Left lung (tissue), 10 donors: Measurements from ENCODE around the gene CCL23. TPM values are rescaled to one million over a fixed set of nuclear protein-coding genes. Genes with fewer than 3 reads are reported as not detected.

ENCODE experiments used
- ATAC-seq: fragments of 200-7000 bp; cut with Tn5 transposase; one replicate; pipeline ENCODE4 v1.9.1; 2020; ENCODE audit warnings: moderate library complexity
- DNase-seq, 4 donors: peaks; one replicate each; pipeline ENCODE4 v3.0.0-alpha.2; 2013 to 2020
- H3K27ac ChIP-seq, 2 donors: fragments of 200-600 bp; sonication (generic) in 1 of 2; one replicate each; pipeline versions ENCODE4 v1.5.0 to v1.8.0; 2020 to 2021
- H3K27me3 ChIP-seq, 2 donors: fragments of 200-600 bp; sonication (generic) in 1 of 2; one replicate each; pipeline versions ENCODE4 v1.5.0 to v1.8.0; 2020 to 2021
- H3K36me3 ChIP-seq, 2 donors: fragments of 200-600 bp; sonication (generic) in 1 of 2; one replicate each; pipeline versions ENCODE4 v1.5.0 to v1.8.0; 2020 to 2021
- H3K4me1 ChIP-seq, 2 donors: fragments of 200-600 bp; one replicate each; pipeline ENCODE4 v1.8.0; 2021
- H3K4me3 ChIP-seq, 2 donors: fragments of 200-600 bp; sonication (generic) in 1 of 2; one replicate each; pipeline versions ENCODE4 v1.5.0 to v1.8.0; 2020 to 2021; ENCODE audit warnings: mild to moderate bottlenecking in 1 of 2
- H3K9me3 ChIP-seq, 2 donors: fragments of 200-600 bp; sonication (generic) in 1 of 2; one replicate each; pipeline versions ENCODE4 v1.5.0 to v1.8.0; 2020 to 2021
- CTCF ChIP-seq, 2 donors: fragments of 200-600 bp; sonication (generic) in 1 of 2; IDR thresholded peaks; one replicate each; pipeline versions ENCODE4 v1.5.0 to v1.8.0; 2021; ENCODE audit warnings: antibody characterized with exemption in 2 of 2
- intact Hi-C, 2 donors: fragments of 100-400 bp; cut with DNase I; formaldehyde crosslinking; loops; one replicate each; pipeline versions ENCODE4 v1.11.2 to v1.14.2; 2022
- polyA plus RNA-seq, 6 donors: library from polyadenylated mRNA; unstranded; fragments of 120-200 nt; gene quantifications; one replicate each; pipeline ENCODE4 v1.2.1, GENCODE V29; 2013; ENCODE audit not compliant: insufficient read length in 6 of 6
- total RNA-seq, 2 donors: library from RNA; stranded (reverse); fragmentation: NEBNext Ultra II Directional; extraction: Animal tissue kit (Norgen Biotek cat#: 25700); gene quantifications; one replicate each; pipeline ENCODE4 v1.2.1, GENCODE V29; 2021
- donor health status: DM: no; HTN: yes; CAD: no.
- donor health status: DM: no; HTN: no; CAD: no.

The CCL23 gene
- total and polyA plus RNA-seq, 8 donors: 0.32 to 9.3 (median 0.49) TPM; not detected in 2

GRCh38 chr17:35978346-35978745 lies 39.4 kb downstream of the CCL23 start:
- ATAC-seq (no peak), DNase-seq (no peak)
- H3K27ac ChIP-seq: no peak overlapping the region
- no peaks in the 10 kb centered on the region for H3K27me3 ChIP-seq
- H3K36me3 ChIP-seq: no peaks in the 10 kb centered on the region
- peaks cover 0 to 6% of the 10 kb centered on the region in 2 donors for H3K4me1 ChIP-seq
- no peaks in the 10 kb centered on the region for H3K9me3 ChIP-seq
- no peak for TF ChIP-seq CTCF (IDR thresholded peaks at IDR 0.05)
- no peak overlapping the region for H3K4me3 ChIP-seq
- intact Hi-C loops: loop anchor here in 1 of 2 donors (10.0 kb wide), 1 partner anchor 166 kb away; no protein-coding TSS in a partner anchor

- no peak overlapping the region for H3K4me3 ChIP-seq
- TF ChIP-seq CTCF (IDR thresholded peaks at IDR 0.05): no peak
- H3K36me3 ChIP-seq: no peaks in the 10 kb centered on the region
- peaks cover 0 to 6% of the 10 kb centered on the region in 2 donors for H3K4me1 ChIP-seq
- H3K27me3 ChIP-seq: no peaks in the 10 kb centered on the region
- intact Hi-C loops: loop anchor here in 1 of 2 donors (10.0 kb wide), 1 partner anchor 167 kb away; no protein-coding TSS in a partner anchor
- no peak for DNase-seq
- no peak overlapping the region for H3K27ac ChIP-seq
- ATAC-seq: no peak
- no peaks in the 10 kb centered on the region for H3K9me3 ChIP-seq
Observed at GRCh38 chr17:35977509-35977908, 40.3 kb downstream of the CCL23 start.

GRCh38 chr17:35973333-35974260 lies 44.2 kb downstream of the CCL23 start:
- Histone ChIP-seq H3K4me3 (no peak overlapping the region), H3K36me3 (no peaks in the 10 kb centered on the region), H3K4me1 (peaks cover 0 to 14% of the 10 kb centered on the region in 2 donors), H3K27me3 (no peaks in the 10 kb centered on the region), H3K27ac (peak overlapping the region in 1 of 2 donors; percentile 33), H3K9me3 (no peaks in the 10 kb centered on the region)
- no peak for TF ChIP-seq CTCF (IDR thresholded peaks at IDR 0.05)
- intact Hi-C loops: loop anchor here (5.0 to 10.0 kb wide), 2 partner anchors 171 to 174 kb away; no protein-coding TSS in a partner anchor
- ATAC-seq (no peak), DNase-seq (no peak)

DNA sequence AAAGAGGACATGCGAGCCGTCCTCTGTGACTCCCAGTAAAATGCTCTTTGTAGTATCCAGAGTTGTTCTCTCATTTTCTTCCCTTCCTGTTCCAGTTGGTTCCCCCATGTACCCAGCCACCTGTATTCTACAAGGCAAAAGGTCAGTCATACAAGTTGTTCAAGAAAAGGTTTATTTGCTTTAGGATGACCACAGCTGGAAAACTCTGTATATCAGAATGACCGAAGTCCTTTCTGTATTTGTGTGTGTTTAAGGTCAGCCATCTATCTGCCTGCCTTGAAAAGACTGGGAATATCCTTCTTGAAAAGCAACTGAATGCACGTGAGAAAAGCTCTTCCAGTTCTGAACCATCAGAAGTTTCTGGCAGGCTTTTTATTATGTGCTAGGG lies 44.8 kb downstream of the CCL23 start:
- H3K36me3 ChIP-seq: no peaks in the 10 kb centered on the region
- H3K9me3 ChIP-seq: no peaks in the 10 kb centered on the region
- H3K4me3 ChIP-seq: no peak overlapping the region
- DNase-seq: no peak
- H3K4me1 ChIP-seq: peaks cover 0 to 14% of the 10 kb centered on the region in 2 donors
- intact Hi-C loops: loop anchor here (5.0 to 10.0 kb wide), 2 partner anchors 172 to 174 kb away; no protein-coding TSS in a partner anchor
- H3K27me3 ChIP-seq: no peaks in the 10 kb centered on the region
- peak overlapping the region in 1 of 2 donors; percentile 33 for H3K27ac ChIP-seq
- TF ChIP-seq CTCF (IDR thresholded peaks at IDR 0.05): no peak
- ATAC-seq: no peak

GRCh38 chr17:35972535-35972934 lies 45.2 kb downstream of the CCL23 start:
- H3K36me3 ChIP-seq: no peaks in the 10 kb centered on the region
- no peaks in the 10 kb centered on the region for H3K27me3 ChIP-seq
- no peaks in the 10 kb centered on the region for H3K9me3 ChIP-seq
- intact Hi-C loops: loop anchor here (5.0 to 10.0 kb wide), 2 partner anchors 172 to 175 kb away; no protein-coding TSS in a partner anchor
- DNase-seq (no peak), ATAC-seq (no peak)
- no peak overlapping the region for H3K4me3 ChIP-seq
- no peak for TF ChIP-seq CTCF (IDR thresholded peaks at IDR 0.05)
- H3K4me1 ChIP-seq: peaks cover 0 to 14% of the 10 kb centered on the region in 2 donors
- H3K27ac ChIP-seq: peak overlapping the region in 1 of 2 donors; percentile 8
